PC-9 (cell line): ENCODE measurements around the gene VAMP5.
"Not testable (repeated sequence)": the region's sequence is repeated elsewhere in the genome, so short reads cannot be mapped to it uniquely, and the experiment has no call there.

ENCODE experiments used
- CTCF ChIP-seq: fragments of 200-600 bp; sonication (generic); conservative IDR thresholded peaks from 2 replicates; pipeline ENCODE4 v1.6.1; 2017; ENCODE audit warnings: mixed run types, antibody characterized with exemption, mild to moderate bottlenecking, moderate library complexity
- EZH2 ChIP-seq: fragments of 200-600 bp; sonication (generic); IDR thresholded peaks from 2 replicates; pipeline ENCODE4 v1.8.0; 2017; ENCODE audit warnings: antibody characterized with exemption, low read depth

- not testable (repeated sequence) for TF ChIP-seq CTCF, EZH2
Measured at GRCh38 chr2:85614757-85615156, 30.5 kb downstream of the VAMP5 start.
